Islet of Langerhans (tissue), 1 donor: Measurements from ENCODE around the gene LAG3.

Experiments
- FAIRE-seq: peaks from one replicate; lab custom pipeline; 2011; peaks lifted over from hg19 to GRCh38; lab: Jason Lieb, UNC

The LAG3 gene

GRCh38 chr12:6772726-6773589, 638 bp downstream of the LAG3 start:
- no peak for FAIRE-seq

DNA sequence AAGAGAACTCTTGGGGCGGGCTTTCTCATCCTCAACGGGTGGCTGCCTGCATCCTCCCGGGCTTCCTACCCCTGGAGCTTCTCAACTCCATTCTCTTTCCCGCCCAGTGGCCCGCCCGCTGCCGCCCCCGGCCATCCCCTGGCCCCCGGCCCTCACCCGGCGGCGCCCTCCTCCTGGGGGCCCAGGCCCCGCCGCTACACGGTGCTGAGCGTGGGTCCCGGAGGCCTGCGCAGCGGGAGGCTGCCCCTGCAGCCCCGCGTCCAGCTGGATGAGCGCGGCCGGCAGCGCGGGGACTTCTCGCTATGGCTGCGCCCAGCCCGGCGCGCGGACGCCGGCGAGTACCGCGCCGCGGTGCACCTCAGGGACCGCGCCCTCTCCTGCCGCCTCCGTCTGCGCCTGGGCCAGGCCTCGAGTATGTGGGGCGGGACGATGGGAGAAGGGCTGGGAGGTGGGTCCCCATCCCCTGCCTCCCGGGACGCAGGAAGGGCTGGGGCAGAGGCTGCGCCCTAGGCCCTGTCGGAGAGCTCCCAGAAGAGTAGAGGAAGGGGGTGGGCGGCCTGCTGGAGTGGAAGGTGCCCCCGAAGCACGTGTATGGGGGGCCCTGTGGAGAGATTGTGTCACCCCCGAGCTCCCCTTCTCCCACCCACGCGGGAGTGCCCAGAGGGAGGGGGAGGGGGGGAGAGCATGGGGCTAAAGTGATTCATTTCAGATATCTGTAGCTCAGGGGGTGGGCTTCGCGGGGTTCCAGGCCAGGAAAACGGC, 1.5 kb downstream of the LAG3 start:
- no peak for FAIRE-seq

- FAIRE-seq = no peak
These were observed 2.3 kb downstream of the LAG3 start for GRCh38 chr12:6774499-6775062.

DNA sequence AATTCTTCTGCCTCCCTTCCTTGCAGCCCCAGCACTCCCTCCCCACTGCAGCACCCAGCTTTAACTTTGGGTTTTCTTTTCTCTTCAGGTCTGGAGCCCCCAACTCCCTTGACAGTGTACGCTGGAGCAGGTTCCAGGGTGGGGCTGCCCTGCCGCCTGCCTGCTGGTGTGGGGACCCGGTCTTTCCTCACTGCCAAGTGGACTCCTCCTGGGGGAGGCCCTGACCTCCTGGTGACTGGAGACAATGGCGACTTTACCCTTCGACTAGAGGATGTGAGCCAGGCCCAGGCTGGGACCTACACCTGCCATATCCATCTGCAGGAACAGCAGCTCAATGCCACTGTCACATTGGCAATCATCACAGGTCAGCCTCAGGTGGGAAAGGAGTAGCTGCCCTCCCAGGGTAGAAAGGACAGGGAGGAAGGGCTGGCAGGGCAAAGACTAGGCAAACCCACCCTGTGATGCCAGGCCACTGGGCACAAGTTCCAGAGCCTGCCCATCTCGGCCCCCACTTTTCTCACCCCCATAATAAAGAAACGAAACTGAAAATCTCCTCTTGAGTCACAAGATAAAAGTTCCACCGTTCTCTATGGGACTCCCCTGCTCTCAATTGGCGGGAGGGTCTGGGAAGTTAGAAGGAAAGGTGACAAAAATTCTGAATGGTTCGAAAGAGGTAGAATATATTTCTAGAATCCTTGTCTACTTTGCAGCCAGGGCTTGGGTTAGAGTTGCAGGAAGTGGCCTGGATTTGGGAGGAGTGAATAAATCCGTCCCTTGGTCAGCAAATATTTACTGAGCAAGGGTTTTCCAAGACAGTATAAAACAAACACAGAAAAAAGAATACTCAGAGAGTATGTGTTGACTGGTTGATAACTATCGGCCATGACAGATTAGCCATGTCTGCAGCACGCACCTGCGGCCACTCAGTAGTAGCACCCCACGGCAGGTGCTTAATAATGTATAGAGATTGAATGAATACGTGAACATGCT, 3.2 kb downstream of the LAG3 start:
- no peak for FAIRE-seq

DNA sequence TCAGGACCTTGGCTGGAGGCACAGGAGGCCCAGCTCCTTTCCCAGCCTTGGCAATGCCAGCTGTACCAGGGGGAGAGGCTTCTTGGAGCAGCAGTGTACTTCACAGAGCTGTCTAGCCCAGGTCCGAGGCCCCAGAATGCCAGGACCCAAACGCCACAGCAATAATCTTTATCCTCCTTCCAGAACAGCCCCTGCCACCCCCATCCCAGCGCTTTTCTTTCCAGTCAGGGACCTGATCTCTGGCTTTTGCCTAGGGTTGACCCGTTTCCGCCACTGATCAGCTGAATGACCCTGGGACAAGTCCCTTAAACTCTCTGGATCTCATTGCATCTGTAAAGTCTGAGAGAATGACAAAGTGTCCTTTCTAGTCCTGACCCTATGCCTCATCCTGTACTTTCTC, 5.1 kb downstream of the LAG3 start:
- no peak for FAIRE-seq

- no peak for FAIRE-seq
These were observed 5.9 kb downstream of the LAG3 start for GRCh38 chr12:6778217-6778573.

- no peak for FAIRE-seq
These were observed 6.5 kb downstream of the LAG3 start for GRCh38 chr12:6778574-6779550.

DNA sequence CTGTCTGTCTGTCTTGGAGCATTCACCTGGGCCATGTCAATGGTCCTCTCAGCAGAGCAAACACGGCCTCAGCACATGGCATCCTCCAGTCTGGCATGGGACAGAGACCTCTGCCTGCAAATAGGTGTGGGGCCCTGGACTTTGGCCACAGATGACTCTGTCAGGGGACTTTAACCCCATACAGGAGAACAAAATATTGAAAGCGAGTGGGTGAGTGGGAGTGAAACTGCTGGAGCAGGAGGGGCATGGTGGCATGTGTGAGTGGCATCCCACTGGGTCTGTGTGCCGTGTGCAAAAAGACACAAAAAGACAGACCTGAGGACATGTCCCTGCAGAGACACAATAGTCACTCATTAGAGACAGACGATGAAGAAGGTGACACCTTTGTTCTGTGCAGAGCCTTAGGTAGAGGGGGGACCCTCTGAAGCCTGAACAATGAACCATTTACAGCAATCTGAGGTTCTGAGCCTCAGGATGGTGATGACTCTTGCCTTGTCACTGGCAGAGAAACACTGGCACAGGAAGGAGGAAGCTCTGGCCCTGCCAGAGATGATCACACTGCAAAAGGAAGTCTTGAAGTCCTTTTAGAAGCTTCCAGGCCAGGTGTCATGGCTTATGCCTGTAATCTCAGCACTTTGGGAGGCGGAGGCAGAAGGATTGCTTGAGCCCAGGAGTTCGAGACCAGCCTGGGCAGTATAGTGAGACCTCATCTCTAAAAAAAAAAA, 7.5 kb downstream of the LAG3 start:
- no peak for FAIRE-seq

GRCh38 chr12:6780573-6780972, 8.3 kb downstream of the LAG3 start:
- no peak for FAIRE-seq

GRCh38 chr12:6782119-6782518, 9.8 kb downstream of the LAG3 start:
- no peak for FAIRE-seq

- no peak for FAIRE-seq
These were observed 10.7 kb downstream of the LAG3 start for GRCh38 chr12:6782850-6783566.

- no peak for FAIRE-seq
These were observed 11.5 kb downstream of the LAG3 start for GRCh38 chr12:6783828-6784227.

GRCh38 chr12:6784296-6784695, 12.0 kb downstream of the LAG3 start:
- no peak for FAIRE-seq

DNA sequence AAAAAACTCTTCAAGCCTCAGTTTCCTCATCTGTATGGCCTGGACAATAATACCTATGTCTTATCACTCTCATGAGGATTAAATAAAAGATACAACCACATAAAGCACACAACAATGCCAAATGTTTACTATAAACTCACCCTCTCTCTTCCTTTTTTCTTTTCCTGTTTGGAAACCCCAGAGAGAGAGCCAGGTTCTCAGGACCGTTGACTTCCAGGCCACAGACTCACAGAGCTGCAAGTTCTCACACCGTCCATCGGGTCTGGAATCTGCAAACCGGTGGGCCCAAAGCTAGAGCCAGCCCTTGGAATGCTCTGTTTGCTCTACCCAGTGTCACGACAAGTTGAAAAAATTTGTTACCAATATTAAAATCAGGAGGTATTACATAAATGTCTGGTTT, 12.4 kb downstream of the LAG3 start:
- no peak for FAIRE-seq

DNA sequence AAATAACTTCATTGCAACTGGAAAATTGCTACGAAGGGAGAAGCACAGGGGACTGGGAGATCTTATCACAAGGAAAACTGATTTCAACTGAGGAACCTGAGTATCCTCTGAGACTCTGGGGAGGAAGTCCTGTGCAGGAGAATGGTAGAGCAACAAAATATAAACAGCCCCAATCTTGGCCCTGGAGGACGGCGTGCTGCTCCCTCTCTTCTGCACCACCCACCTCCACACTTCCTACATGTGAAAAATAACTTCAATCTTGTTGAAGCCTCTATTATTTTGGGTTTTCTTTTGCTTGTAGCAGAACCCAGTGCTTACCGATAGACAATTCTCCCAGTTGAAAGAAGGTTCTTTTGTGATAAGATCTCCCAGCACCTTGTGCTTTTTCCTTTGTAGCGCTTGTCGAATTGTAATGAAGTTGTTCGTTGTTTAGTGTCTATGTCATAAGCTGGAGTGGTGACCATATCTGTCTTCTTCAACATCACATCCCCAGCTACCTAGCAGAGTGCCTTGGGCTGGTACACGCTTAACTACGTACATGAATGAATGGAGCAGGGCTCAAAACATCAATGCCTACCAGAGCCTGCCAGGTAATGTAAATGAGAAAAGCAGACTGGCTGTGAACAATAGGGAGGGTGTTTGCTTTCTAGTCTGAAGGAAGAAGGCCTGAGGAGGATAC, 14.2 kb downstream of the LAG3 start:
- FAIRE-seq = no peak

- FAIRE-seq = no peak
These were observed 15.0 kb downstream of the LAG3 start for GRCh38 chr12:6787309-6787708.

- no peak for FAIRE-seq
These were observed 16.9 kb downstream of the LAG3 start, which contains the start of gene CD4 for GRCh38 chr12:6788972-6789924. TSS of gene CD4 (plus strand) at chr12:6789528. CDS start at chr12:6800139, 10,611 bp downstream.
